HAP-1 (cell line): ENCODE data around the gene SPINK8.

Experiments
- DNase-seq, 2 experiments: peaks; one replicate each; pipeline ENCODE4 v3.0.0-alpha.2; 2016 to 2020; ENCODE audit warnings: low spot score in 2 of 2
- H3K27me3 ChIP-seq: fragments of 250-450 bp; sonication (Bioruptor Pico); 2 replicates; pipeline ENCODE4 v1.5.1; 2020; ENCODE audit warnings: low read depth, mild to moderate bottlenecking, moderate library complexity
- H3K36me3 ChIP-seq: fragments of 250-450 bp; sonication (Bioruptor Pico); replicated peaks from 2 replicates; pipeline ENCODE4 v1.5.1; 2020; ENCODE audit warnings: mild to moderate bottlenecking
- H3K4me1 ChIP-seq: fragments of 250-450 bp; sonication (Bioruptor Pico); 2 replicates; pipeline ENCODE4 v1.5.1; 2020; ENCODE audit warnings: mild to moderate bottlenecking
- H3K4me3 ChIP-seq: fragments of 250-450 bp; sonication (Bioruptor Pico); 2 replicates; pipeline ENCODE4 v1.5.1; 2020; ENCODE audit warnings: mild to moderate bottlenecking, moderate library complexity
- H3K9me3 ChIP-seq: fragments of 250-450 bp; sonication (Bioruptor Pico); 2 replicates; pipeline ENCODE4 v1.5.1; 2020; ENCODE audit warnings: mild to moderate bottlenecking, moderate library complexity
- in situ Hi-C: fragments of 300-500 bp; cut with MboI; formaldehyde crosslinking; loops from 3 replicates; pipeline ENCODE4 v1.14.3; 2020; ENCODE audit warnings: low sequenced_read_pairs, inconsistent platforms, mixed read lengths

The SPINK8 gene

DNA sequence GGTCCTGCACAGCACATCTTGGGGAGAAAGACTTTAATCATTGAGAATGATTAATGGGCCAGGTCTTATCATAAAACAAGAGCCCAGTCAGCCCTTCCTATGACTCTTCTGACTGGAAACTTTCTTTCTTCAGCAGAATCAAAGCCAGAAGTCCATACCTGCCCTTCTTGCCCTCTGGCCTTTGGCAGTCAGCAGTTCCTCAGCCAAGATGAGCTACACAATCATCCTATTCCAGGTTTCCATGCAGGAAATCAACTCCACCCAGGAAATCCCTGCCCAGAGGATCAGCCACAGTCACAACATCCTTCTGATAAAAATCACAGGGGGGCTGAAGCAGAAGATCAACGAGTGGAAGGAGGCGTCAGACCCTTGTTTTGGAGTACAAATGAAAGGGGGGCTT lies 65.7 kb downstream of the SPINK8 start:
- Histone ChIP-seq H3K4me3 (no peak overlapping the region), H3K9me3 (no peaks in the 10 kb centered on the region), H3K4me1 (no peaks in the 10 kb centered on the region), H3K36me3 (peaks cover 84% of the 10 kb centered on the region), H3K27me3 (no peaks in the 10 kb centered on the region)
- in situ Hi-C loops, result no loop called here
- no peak for DNase-seq

GRCh38 chr3:48258530-48258929 lies 74.9 kb downstream of the SPINK8 start:
- in situ Hi-C loops, result no loop called here
- H3K36me3 ChIP-seq, result peaks cover 82% of the 10 kb centered on the region
- H3K4me3 ChIP-seq, result no peak overlapping the region
- no peaks in the 10 kb centered on the region for H3K27me3 ChIP-seq
- peaks cover 3% of the 10 kb centered on the region; the same call in 1 of the 2 replicates for H3K4me1 ChIP-seq
- no peak for DNase-seq
- peaks cover 4% of the 10 kb centered on the region; the same call in 1 of the 2 replicates for H3K9me3 ChIP-seq
